HG02884 (cell line): ENCODE data around the gene COL4A1.

Experiments
- ATAC-seq: cut with Tn5 transposase; IDR thresholded peaks from one replicate; pipeline ENCODE4 v1.9.1; 2021; ENCODE audit warnings: mild to moderate bottlenecking, moderate library complexity; ENCODE audit not compliant: unreplicated experiment

COL4A1 gene

DNA sequence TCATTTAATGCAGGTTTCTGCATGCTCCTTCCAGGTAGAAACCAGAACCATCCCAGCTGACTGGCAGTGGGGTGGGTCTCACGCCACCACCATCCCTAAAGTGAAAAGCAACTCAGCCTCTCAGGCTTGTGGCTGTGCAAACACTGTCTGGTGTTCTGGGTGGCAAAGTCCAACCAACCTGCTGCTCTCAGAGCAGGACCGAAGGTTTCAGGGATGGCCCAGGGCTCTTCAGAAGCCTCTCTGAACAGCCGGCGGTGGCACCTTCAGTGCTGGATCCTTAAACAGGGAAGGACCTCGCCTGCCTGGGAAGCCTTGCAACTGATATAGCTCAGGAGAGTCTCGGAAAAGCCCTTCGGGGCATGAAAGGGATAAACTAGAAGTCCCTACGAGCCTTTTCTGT is 100.8 kb downstream of the COL4A1 start:
- ATAC-seq, result no peak

DNA sequence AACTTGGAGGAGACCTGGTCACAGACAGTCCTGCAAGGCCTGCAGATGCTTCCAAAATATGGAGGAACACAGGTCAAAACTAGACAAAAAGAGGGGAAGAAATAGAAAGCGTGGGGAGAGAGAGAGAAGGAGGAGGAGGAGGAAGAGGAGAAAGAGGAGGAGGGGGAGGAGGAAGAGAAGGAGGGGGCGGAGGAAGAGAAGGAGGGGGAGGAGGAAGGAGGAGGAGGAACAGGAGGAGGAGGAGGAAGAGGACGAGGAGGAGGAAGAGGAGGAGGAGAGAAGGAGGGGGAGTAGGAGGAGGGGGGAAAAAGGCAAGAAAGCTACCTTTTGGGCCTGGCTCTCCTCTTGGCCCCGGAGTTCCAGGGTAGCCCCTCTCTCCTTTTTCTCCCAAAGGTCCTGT is 105.8 kb downstream of the COL4A1 start:
- no peak for ATAC-seq

DNA sequence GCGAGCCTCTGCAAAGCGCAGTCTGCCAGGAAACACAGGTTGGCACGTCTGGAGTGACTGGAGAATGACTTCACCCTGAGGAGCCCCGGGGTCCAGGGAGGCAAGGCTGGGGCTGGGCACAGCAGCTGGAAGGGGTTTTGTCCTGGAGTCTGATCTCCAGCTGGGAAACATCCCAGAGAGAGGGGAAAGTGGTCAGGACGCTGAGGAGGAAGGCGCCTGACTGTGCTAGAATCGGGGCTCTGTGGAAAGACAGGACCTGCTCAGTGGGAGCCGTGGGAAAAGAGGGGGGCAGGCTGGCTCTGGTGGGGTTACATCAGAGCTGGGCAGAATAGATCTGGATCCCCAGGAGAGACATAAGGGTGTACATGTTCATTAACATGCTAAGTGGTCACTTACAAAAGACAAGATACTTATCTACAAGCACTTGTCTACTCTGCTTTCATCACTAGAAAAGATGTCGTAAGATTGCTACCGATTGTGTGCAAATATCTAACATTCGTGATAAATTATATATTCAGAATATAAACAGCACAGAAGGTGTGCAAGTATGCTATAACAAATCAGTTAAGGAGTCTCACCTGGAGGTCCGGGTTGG is 106.6 kb downstream of the COL4A1 start:
- no peak for ATAC-seq

DNA sequence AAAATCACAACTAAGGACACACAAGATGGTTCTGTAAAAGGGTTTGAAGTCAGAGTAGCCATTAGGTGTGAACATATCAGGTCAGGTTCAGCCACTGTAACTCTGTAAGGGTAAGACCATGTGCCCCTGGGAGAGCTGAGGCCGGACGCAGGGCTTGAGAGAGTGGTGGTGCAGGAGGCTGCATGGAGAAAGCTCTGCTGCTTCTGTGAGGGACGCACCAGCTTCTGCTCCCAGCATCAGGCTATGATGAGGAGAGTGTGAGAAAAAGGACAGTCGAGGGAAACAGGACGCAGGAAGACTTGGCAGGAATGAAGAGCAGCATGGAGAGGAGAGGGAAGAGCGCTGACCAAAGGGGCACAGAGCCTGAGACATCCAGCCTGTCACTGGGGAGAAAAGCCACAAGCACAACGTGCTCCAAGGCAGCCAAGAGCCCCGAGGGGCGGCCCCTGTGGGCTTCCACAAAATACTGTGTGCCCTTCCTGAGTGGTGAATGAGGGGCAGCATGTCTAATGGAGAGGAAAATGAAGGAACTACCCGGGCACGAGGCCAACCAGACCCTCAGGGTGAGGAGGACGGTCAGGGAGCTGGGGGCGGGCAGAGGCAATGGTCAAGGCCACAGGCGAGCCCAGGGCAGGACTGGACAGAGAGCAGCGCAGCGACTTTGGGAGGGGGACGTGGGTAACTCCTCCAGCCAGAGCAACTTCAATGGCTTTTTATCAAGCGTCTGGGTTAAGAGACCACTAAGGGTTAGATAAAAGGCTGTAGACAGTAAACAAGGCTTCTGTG is 107.7 kb downstream of the COL4A1 start:
- no peak for ATAC-seq

- no peak for ATAC-seq
These were observed 109.5 kb downstream of the COL4A1 start for GRCh38 chr13:110197471-110197870.

DNA sequence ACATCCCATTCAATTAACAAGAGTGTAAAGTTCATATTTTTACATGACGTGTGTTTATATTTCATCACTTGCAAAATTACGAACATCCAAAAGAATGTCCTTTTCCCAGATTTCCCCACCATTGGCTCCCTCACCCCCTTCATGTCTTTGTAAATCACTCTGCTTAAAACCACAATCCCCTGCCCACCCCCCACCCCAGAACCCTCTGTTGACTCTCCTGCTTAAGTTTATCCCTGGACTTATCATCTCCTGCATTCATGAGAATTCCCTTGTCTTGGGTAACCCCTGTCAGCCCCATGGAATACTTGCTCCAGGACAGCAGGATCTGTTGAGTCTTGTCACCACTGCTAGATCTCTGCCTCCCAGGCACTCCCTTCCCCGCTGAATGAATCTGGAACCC is 109.9 kb downstream of the COL4A1 start:
- no peak for ATAC-seq

DNA sequence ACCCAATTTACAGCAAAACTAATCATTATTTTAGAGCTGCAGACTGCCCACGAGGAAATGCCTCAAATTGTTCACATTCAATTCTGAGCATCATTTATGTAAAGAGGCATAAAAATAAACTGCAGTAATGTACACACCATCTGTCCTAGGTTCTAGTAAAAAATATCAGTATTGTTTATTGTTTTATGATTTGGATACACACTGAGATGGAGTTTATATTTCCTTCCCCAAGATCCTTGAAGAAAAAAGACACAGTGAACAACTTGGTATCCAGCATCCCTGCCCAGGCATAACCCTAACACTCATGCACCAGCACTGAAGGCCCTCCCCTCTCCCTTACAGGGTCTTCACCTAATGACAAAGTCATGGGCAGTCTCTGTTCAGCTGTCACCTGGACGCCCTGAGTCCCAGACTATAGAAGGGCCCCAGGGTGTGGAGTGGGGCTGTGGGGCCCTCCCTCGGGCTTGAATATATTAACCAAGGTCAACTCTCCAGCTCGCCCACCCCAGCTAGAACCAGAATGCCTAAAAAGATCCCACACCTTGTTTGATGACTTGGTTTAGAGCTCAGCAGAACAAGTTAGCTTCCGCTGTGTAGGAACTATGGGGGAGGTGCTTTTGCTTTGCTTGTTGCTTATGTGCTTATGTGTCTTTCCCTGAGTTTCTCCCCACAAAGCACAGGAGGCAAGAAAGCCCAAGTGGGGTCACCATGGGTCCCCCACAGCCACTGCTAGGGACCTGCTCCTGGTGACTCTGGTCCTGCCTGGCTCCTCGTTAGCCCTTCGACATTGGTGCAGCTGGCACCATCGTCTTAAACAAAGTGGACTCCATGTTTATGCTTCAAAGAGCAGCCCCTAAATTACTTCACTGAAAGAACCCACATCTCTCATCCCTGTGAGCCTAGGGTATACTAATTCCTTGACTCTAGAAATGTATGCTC is 111.1 kb downstream of the COL4A1 start:
- ATAC-seq, result no peak

DNA sequence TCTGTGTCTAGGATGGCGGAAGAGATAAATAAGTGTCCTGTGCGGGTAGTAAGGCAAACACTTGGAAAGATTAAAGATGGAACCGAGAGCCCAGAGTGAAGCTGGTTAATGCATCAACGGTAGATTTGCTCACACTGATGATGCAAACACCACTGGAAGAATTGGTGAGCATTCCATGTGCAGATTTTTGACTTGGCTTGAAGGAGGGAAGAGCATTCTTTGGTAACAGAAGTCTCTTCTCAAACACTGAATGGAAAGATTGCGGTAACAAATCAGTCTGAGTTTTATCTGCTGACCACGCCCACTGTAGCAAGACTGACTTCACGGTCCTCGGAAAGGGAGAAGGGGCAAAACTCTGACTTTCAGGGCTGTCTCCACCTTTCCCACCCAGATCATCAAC is 112.5 kb downstream of the COL4A1 start:
- no peak for ATAC-seq

GRCh38 chr13:110193491-110193890 is 113.5 kb downstream of the COL4A1 start:
- no peak for ATAC-seq

DNA sequence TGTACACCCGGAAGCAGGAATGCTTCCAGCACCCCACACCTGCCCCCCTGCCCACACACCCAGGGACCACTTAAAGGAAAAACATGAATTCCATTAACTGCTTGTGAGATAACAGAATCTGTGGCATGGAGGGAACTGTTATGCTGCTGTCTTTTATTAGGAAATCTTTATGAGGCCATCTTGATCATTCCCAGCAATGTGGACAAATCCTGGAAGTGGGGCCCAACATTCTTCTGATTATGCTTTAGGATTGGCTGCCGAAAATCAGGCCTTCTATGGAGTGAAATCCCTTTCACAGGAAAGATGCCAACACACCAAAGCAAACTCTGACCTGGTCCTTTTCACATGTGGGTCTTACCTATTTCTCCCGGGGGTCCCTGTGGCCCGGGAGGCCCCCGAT is 114.5 kb downstream of the COL4A1 start:
- no peak for ATAC-seq

GRCh38 chr13:110187641-110188161 is 119.3 kb downstream of the COL4A1 start:
- ATAC-seq, result no peak

DNA sequence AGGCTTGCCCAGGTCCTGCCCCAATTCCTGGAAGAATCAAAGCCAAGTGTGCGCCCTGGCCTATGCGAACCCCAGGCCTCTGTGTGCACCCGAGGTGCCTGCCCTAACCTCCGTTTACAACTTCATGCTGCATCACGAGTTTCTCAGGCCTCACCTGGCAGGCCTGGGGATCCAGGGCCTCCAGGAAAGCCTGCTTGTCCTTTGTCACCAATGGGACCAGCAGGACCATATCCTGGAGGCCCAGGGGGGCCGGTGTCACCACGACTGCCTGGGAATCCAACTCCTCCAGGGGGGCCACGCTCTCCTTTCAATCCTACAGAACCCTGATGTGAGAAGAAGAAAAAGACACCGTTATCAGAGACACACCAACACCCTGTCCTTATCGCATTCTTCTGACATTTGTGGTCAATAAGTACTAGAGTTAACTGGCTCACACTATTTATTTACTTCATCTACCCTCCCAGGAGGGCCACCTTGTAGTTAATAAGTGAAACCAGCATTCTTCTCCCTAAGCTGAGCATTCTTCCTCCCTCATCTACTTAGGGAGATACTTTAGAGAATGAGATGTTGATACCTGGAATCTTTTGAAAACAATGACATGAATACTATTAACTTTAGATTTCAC is 120.6 kb downstream of the COL4A1 start:
- no peak for ATAC-seq

DNA sequence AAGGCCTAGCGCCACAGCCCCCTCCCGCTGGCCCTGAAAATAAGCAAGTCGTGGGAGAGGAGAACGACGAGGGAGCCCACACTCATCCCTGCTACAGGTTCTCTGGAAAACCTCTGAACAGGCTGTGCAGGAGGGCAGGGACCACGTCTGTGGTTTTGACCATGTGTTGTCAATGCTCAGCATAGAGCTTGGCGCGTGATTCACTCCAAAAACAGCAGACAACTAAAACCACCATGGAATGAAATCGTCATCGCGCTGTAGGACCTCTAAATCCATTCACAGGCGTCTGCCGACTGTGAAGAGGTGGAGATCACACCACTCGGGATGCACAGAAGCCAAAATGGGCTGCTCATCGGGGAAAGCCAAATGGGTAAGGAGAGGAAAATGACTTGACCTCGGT is 121.3 kb downstream of the COL4A1 start:
- ATAC-seq, result no peak

DNA sequence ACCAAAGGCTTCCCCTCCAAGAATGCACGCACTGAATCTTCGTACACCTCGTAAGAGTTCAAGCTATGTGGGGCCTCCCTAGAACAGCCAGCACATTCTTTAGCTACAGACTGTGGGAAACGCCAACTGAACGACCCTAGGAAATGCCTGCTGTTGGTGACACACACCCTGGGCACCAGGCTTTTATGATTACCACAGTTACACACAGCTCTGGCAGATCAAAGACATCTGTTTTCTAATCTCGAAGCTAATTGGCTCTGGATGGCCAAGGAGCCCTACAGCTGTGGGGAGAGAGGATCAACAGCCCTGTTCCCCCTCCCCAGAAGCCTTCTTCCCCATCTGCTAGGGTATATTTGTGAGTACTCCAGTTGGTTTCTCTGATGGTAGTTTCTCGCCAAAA is 123.0 kb downstream of the COL4A1 start:
- ATAC-seq, result no peak

DNA sequence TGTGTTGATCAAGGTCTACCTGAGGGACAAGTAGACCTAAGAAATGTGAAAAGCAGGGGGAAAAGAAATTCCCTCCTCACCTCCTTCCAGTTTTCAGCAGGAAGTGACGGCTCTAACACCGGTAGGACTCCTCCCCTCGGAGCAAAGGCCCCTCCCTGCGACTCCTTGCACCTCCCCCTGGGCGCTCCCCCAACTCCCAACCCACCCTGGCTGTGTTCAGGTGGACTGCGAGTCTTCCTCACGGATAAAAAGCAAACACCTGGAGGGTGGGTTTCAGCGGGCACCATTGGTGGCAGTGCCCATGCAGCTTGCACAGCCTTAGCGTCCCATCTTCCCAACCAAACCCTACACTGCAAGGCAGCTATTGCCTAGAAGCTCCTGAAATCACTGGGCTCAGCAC is 124.5 kb downstream of the COL4A1 start:
- ATAC-seq, result no peak

DNA sequence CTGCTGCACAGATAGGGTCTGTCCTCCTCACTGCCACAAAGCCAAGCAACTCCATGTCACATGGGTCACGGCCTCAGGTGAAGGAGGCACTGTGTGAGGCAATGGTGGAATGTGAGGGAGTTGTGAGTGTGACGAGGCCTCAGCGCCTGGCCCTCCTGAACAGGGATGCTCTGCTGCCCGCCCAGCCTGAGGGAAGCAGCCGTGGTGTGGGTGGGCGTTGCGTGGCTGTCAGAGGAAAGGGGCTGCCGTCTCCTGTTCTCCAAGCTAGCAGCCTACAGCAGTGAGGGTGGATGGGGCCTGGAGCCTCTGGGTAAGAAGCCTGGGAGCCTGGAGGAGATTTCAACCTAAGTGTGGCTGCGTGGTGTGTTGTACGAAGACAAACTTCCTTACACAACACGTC is 125.0 kb downstream of the COL4A1 start:
- ATAC-seq, result no peak

- ATAC-seq, result no peak
These were observed 127.2 kb downstream of the COL4A1 start for GRCh38 chr13:110179857-110180147.

DNA sequence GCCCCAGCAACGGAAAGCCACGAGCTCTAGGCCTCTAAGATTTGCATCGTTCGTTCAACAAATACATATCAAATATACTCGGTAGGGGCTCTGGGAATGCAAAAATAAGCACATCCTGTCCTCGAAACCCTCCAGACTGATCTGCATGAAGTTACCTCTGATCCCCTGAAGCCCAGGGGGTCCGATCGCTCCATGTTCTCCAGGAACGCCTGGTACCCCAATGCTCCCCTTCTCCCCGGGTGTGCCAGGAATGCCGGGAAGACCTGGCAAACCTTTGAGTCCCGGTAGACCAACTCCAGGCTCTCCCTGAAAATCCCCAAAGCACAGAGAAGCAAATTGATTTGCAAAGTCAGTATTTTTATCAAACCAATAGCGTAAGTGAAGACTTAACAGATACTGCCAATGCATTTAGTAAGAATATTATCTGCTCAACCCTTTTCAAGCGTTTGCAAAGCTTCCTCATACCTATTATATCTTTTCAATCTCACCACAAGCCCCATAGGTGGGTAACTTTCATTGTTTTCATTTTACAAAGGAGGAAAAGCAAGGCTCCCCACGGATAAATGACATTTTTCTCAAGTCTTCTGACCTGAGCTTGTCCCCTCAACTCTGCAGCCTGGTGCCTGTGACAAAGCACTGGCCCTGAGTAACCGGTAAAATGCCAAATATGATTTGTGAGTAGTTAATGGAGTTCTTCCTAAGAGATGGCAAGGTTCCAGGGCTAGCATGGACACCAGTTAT is 127.7 kb downstream of the COL4A1 start:
- no peak for ATAC-seq

GRCh38 chr13:110177790-110178189 is 129.2 kb downstream of the COL4A1 start:
- no peak for ATAC-seq

- no peak for ATAC-seq
These were observed 130.5 kb downstream of the COL4A1 start for GRCh38 chr13:110176431-110176830.
